ENCODE results near the gene ASTN2.

Gene ASTN2

GRCh38 chr9:116927726-116928125, 487.1 kb downstream of the ASTN2 start:
- TF ChIP-seq POLR2AphosphoS5 (IDR thresholded peaks at IDR 0.05; ENCODE audit: low read depth, low read length) (no peak), SIN3A (IDR thresholded peaks at IDR 0.05; ENCODE audit: borderline replicate concordance, insufficient read depth, low read length) (no peak), FOXP2 (optimal IDR thresholded peaks at IDR 0.05; ENCODE audit: borderline replicate concordance, extremely low read depth, extremely low read length, insufficient read depth) (no peak), TAF1 (IDR thresholded peaks at IDR 0.05; ENCODE audit: borderline replicate concordance, insufficient read depth, low read length) (no peak), REST (IDR thresholded peaks at IDR 0.05; ENCODE audit: insufficient read depth in 1 of 2, low read depth in 2 of 2, low read length in 2 of 2) (no peak)

GRCh38 chr9:116925121-116925520, 489.7 kb downstream of the ASTN2 start:
- TF ChIP-seq SIN3A (IDR thresholded peaks at IDR 0.05; ENCODE audit: borderline replicate concordance, insufficient read depth, low read length) (no peak), TAF1 (IDR thresholded peaks at IDR 0.05; ENCODE audit: borderline replicate concordance, insufficient read depth, low read length) (no peak), REST (IDR thresholded peaks at IDR 0.05; ENCODE audit: insufficient read depth in 1 of 2, low read depth in 2 of 2, low read length in 2 of 2) (no peak), POLR2AphosphoS5 (IDR thresholded peaks at IDR 0.05; ENCODE audit: low read depth, low read length) (no peak), FOXP2 (optimal IDR thresholded peaks at IDR 0.05; ENCODE audit: borderline replicate concordance, extremely low read depth, extremely low read length, insufficient read depth) (no peak)

GRCh38 chr9:116924462-116925110, 490.3 kb downstream of the ASTN2 start:
- TF ChIP-seq POLR2AphosphoS5 (IDR thresholded peaks at IDR 0.05; ENCODE audit: low read depth, low read length) = no peak
- no peak for TF ChIP-seq FOXP2 (optimal IDR thresholded peaks at IDR 0.05; ENCODE audit: borderline replicate concordance, extremely low read depth, extremely low read length, insufficient read depth)
- no peak for TF ChIP-seq REST (IDR thresholded peaks at IDR 0.05; ENCODE audit: insufficient read depth in 1 of 2, low read depth in 2 of 2, low read length in 2 of 2)
- TF ChIP-seq TAF1 (IDR thresholded peaks at IDR 0.05; ENCODE audit: borderline replicate concordance, insufficient read depth, low read length) = no peak
- TF ChIP-seq SIN3A (IDR thresholded peaks at IDR 0.05; ENCODE audit: borderline replicate concordance, insufficient read depth, low read length) = no peak

GRCh38 chr9:116913536-116913935, 501.3 kb downstream of the ASTN2 start:
- no peak for TF ChIP-seq POLR2AphosphoS5 (IDR thresholded peaks at IDR 0.05; ENCODE audit: low read depth, low read length)

- no peak for TF ChIP-seq SIN3A (IDR thresholded peaks at IDR 0.05; ENCODE audit: borderline replicate concordance, insufficient read depth, low read length)
- TF ChIP-seq POLR2AphosphoS5 (IDR thresholded peaks at IDR 0.05; ENCODE audit: low read depth, low read length) = no peak
- TF ChIP-seq TAF1 (IDR thresholded peaks at IDR 0.05; ENCODE audit: borderline replicate concordance, insufficient read depth, low read length) = no peak
- TF ChIP-seq FOXP2 (optimal IDR thresholded peaks at IDR 0.05; ENCODE audit: borderline replicate concordance, extremely low read depth, extremely low read length, insufficient read depth) = no peak
- no peak for TF ChIP-seq REST (IDR thresholded peaks at IDR 0.05; ENCODE audit: insufficient read depth in 1 of 2, low read depth in 2 of 2, low read length in 2 of 2)
Observed at GRCh38 chr9:116910201-116910600, 504.7 kb downstream of the ASTN2 start.

All from PFSK-1 (cell line).